PFSK-1 (cell line): ENCODE measurements around the gene CLTCL1.

Experiments used
- FOXP2 ChIP-seq: optimal IDR thresholded peaks from 2 replicates; pipeline ENCODE3; 2011; ENCODE audit warnings: borderline replicate concordance, control low read depth, inconsistent platforms; ENCODE audit not compliant: insufficient read depth; ENCODE audit errors: extremely low read length, extremely low read depth
- POLR2AphosphoS5 ChIP-seq: IDR thresholded peaks from 2 replicates; pipeline ENCODE4 v1.6.1; 2012; ENCODE audit warnings: low read depth, mild to moderate bottlenecking, control low read depth, low read length, moderate library complexity
- SIN3A ChIP-seq: IDR thresholded peaks from 2 replicates; pipeline ENCODE4 v1.6.1; 2012; ENCODE audit warnings: mild to moderate bottlenecking, low read length, moderate library complexity, borderline replicate concordance; ENCODE audit not compliant: insufficient read depth
- TAF1 ChIP-seq: IDR thresholded peaks from 2 replicates; pipeline ENCODE4 v1.6.1; 2012; ENCODE audit warnings: low read length, control low read depth, borderline replicate concordance; ENCODE audit not compliant: insufficient read depth
- TF ChIP-seq, protein P1 (sequence below), 2 experiments: IDR thresholded peaks; 2 replicates each; pipeline versions ENCODE4 v1.6.1 to v1.8.0; 2011 to 2012; ENCODE audit warnings: low read depth in 2 of 2, low read length in 2 of 2, control low read depth in 1 of 2, inconsistent platforms in 1 of 2, mild to moderate bottlenecking in 1 of 2, moderate library complexity in 1 of 2; ENCODE audit not compliant: insufficient read depth in 1 of 2

CLTCL1 gene

DNA sequence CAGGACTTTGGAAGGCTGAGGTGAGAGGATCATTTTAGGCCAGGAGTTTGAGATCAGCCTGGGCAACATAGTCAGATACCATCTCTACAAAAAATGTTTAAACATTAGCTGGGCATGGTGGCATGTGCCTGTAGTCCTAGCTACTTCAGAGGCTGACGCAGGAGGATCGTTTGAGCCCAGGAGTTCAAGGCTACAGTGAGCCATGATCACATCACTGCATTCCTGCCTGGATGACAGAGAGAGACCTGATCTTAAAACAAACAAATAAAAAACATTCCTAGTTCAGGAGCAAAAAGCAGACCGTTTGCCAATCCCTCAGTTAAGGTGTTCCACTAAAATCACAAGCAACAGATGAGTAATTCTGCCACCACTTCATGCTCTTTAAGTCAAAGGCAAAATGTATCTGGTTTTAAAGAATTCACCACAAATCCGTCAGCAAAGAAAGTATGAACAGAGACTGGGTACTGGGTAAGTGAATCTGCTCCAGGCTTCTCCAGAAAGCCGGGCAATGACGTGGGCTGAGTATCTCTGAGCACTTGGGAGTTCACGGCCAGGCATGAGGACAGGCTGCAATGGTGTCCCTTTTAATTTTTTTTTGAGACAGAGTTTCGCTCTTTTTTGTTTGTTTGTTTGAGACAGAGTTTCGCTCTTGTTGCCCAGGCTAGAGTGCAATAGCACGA lies 19.5 kb downstream of the CLTCL1 start:
- TF ChIP-seq FOXP2 (no peak), POLR2AphosphoS5 (no peak), SIN3A (no peak), TAF1 (no peak)
- TF ChIP-seq, protein P1, sequence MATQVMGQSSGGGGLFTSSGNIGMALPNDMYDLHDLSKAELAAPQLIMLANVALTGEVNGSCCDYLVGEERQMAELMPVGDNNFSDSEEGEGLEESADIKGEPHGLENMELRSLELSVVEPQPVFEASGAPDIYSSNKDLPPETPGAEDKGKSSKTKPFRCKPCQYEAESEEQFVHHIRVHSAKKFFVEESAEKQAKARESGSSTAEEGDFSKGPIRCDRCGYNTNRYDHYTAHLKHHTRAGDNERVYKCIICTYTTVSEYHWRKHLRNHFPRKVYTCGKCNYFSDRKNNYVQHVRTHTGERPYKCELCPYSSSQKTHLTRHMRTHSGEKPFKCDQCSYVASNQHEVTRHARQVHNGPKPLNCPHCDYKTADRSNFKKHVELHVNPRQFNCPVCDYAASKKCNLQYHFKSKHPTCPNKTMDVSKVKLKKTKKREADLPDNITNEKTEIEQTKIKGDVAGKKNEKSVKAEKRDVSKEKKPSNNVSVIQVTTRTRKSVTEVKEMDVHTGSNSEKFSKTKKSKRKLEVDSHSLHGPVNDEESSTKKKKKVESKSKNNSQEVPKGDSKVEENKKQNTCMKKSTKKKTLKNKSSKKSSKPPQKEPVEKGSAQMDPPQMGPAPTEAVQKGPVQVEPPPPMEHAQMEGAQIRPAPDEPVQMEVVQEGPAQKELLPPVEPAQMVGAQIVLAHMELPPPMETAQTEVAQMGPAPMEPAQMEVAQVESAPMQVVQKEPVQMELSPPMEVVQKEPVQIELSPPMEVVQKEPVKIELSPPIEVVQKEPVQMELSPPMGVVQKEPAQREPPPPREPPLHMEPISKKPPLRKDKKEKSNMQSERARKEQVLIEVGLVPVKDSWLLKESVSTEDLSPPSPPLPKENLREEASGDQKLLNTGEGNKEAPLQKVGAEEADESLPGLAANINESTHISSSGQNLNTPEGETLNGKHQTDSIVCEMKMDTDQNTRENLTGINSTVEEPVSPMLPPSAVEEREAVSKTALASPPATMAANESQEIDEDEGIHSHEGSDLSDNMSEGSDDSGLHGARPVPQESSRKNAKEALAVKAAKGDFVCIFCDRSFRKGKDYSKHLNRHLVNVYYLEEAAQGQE (IDR thresholded peaks at IDR 0.05; ENCODE audit: insufficient read depth in 1 of 2, low read depth in 2 of 2, low read length in 2 of 2): no peak

GRCh38 chr22:19271273-19271855 lies 20.2 kb downstream of the CLTCL1 start:
- TF ChIP-seq, protein P1 (IDR thresholded peaks at IDR 0.05; ENCODE audit: insufficient read depth in 1 of 2, low read depth in 2 of 2, low read length in 2 of 2): no peak
- no peak for TF ChIP-seq TAF1

- TF ChIP-seq FOXP2 (no peak), TAF1 (no peak), POLR2AphosphoS5 (no peak), SIN3A (no peak)
- TF ChIP-seq, protein P1 (IDR thresholded peaks at IDR 0.05; ENCODE audit: insufficient read depth in 1 of 2, low read depth in 2 of 2, low read length in 2 of 2): no peak
Measured at GRCh38 chr22:19270873-19271272, 20.6 kb downstream of the CLTCL1 start.

- TF ChIP-seq, protein P1 (IDR thresholded peaks at IDR 0.05; ENCODE audit: insufficient read depth in 1 of 2, low read depth in 2 of 2, low read length in 2 of 2): no peak
- TF ChIP-seq FOXP2 (no peak), TAF1 (no peak), POLR2AphosphoS5 (no peak), SIN3A (no peak)
Measured at GRCh38 chr22:19266547-19267086, 24.9 kb downstream of the CLTCL1 start.
